Mesendoderm (in vitro differentiated cells): Measurements from ENCODE around the gene LRRC56.
"Not testable (repeated sequence)": the region's sequence is repeated elsewhere in the genome, so short reads cannot be mapped to it uniquely, and the experiment has no call there.

Experiments
- DNase-seq: peaks from one replicate; pipeline ENCODE4 v3.0.0; 2013
- H2AK5ac ChIP-seq: 2 replicates; pipeline ENCODE4 v1.6.1; 2013; ENCODE audit warnings: low read length, inconsistent platforms
- H2BK120ac ChIP-seq: 2 replicates; pipeline ENCODE4 v1.6.1; 2013; ENCODE audit warnings: low read depth, mild to moderate bottlenecking, low read length, moderate library complexity, mixed read lengths
- H2BK15ac ChIP-seq: replicated peaks from 2 replicates; pipeline ENCODE4 v1.6.1; 2013; ENCODE audit warnings: low read depth, mild to moderate bottlenecking, moderate library complexity
- H2BK5ac ChIP-seq: 2 replicates; pipeline ENCODE4 v1.6.1; 2013; ENCODE audit warnings: low read length, inconsistent platforms
- H3K18ac ChIP-seq: 2 replicates; pipeline ENCODE4 v1.6.1; 2013; ENCODE audit warnings: mild to moderate bottlenecking, low read length, mixed read lengths
- H3K23ac ChIP-seq: one replicate; pipeline ENCODE4 v1.6.1; 2013; ENCODE audit warnings: low read length
- H3K27ac ChIP-seq: 2 replicates; pipeline ENCODE4 v1.5.1; 2013; ENCODE audit warnings: low read depth, mild to moderate bottlenecking, inconsistent platforms, low read length, moderate library complexity
- H3K27me3 ChIP-seq: 2 replicates; pipeline ENCODE4 v1.6.1; 2013; ENCODE audit warnings: low read length, control low read depth, mild to moderate bottlenecking, inconsistent platforms; ENCODE audit not compliant: insufficient read depth, poor library complexity
- H3K36me3 ChIP-seq: 2 replicates; pipeline ENCODE4 v1.6.1; 2013; ENCODE audit warnings: low read length, inconsistent platforms; ENCODE audit not compliant: control insufficient read depth, insufficient read depth
- H3K4ac ChIP-seq: one replicate; pipeline ENCODE4 v1.6.1; 2013; ENCODE audit warnings: low read depth, mild to moderate bottlenecking, low read length, moderate library complexity
- H3K4me1 ChIP-seq: 2 replicates; pipeline ENCODE4 v1.6.1; 2013; ENCODE audit warnings: low read depth, low read length, inconsistent platforms; ENCODE audit not compliant: control insufficient read depth
- H3K4me2 ChIP-seq: 2 replicates; pipeline ENCODE4 v1.6.1; 2013; ENCODE audit warnings: low read length
- H3K4me3 ChIP-seq: 2 replicates; pipeline ENCODE4 v1.5.1; 2013; ENCODE audit warnings: mild to moderate bottlenecking, low read length
- H3K56ac ChIP-seq: one replicate; pipeline ENCODE4 v1.6.1; 2013; ENCODE audit warnings: low read length
- H3K79me1 ChIP-seq: 2 replicates; pipeline ENCODE4 v1.6.1; 2013; ENCODE audit warnings: low read length, inconsistent platforms
- H3K79me2 ChIP-seq: 2 replicates; pipeline ENCODE4 v1.6.1; 2013; ENCODE audit warnings: mild to moderate bottlenecking, low read length; ENCODE audit not compliant: control insufficient read depth, insufficient read depth
- H3K9ac ChIP-seq: 2 replicates; pipeline ENCODE4 v1.6.1; 2013; ENCODE audit warnings: low read length, inconsistent platforms
- H4K5ac ChIP-seq: one replicate; pipeline ENCODE4 v1.6.1; 2013; ENCODE audit warnings: low read length
- H4K8ac ChIP-seq: one replicate; pipeline ENCODE4 v1.6.1; 2013; ENCODE audit warnings: low read depth, mild to moderate bottlenecking, control low read depth, low read length, moderate library complexity
- WGBS: extraction: QIAGEN DNeasy Blood & Tissue Kit; methylation state at CpG from one replicate; pipeline ENCODE4 v1.1.7; 2013; ENCODE audit warnings: low lambda C conversion rate, missing lambda C conversion rate; ENCODE audit not compliant: insufficient coverage; ENCODE audit errors: extremely low coverage; 5-methylcytosine and 5-hydroxymethylcytosine counted together

The LRRC56 gene

DNA sequence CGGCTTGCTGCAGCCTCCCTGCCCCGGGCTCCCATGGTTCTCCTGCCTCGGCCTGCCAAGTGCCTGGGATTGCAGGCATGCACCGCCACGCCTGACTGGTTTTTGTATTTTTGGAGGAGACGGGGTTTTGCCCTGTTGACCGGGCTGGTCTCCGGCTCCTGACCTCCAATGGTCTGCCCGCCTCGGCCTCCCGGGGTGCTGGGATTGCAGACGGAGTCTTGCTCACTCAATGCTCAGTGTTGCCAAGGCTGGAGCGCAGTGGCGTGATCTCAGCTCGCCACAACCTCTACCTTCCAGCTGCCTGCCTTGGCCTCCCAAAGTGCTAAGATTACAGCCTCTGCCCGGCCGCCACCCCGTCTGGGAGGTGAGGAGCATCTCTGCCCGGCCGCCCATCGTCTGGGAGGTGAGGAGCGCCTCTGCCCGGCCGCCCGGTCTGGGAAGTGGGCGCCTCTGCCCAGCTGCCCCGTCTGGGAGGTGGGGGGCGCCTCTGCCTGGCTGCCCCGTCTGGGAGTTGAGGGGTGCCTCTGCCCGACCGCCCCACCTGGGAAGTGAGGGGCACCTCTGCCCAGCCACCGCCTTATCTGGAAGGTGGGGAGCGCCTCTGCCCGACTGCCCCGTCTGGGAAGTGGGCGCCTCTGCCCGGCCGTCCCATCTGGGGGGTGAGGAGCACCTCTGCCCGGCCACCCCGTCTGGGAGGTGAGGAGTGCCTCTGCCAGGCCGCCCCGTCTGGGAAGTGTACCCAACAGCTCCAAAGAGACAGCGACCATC, 20.2 kb upstream of the LRRC56 start:
- not testable (repeated sequence) for H3K27me3 ChIP-seq, H2BK5ac ChIP-seq, H4K8ac ChIP-seq, H3K9ac ChIP-seq, H3K4ac ChIP-seq, DNase-seq, H3K4me1 ChIP-seq, H2BK120ac ChIP-seq, H2BK15ac ChIP-seq, H3K36me3 ChIP-seq, H3K23ac ChIP-seq, H4K5ac ChIP-seq, H3K56ac ChIP-seq, H3K4me2 ChIP-seq, H3K18ac ChIP-seq, H3K27ac ChIP-seq, H3K4me3 ChIP-seq, H3K79me2 ChIP-seq, H3K79me1 ChIP-seq, H2AK5ac ChIP-seq
- no CpG with 5 or more reads among the region's 43 CpGs for WGBS

DNA sequence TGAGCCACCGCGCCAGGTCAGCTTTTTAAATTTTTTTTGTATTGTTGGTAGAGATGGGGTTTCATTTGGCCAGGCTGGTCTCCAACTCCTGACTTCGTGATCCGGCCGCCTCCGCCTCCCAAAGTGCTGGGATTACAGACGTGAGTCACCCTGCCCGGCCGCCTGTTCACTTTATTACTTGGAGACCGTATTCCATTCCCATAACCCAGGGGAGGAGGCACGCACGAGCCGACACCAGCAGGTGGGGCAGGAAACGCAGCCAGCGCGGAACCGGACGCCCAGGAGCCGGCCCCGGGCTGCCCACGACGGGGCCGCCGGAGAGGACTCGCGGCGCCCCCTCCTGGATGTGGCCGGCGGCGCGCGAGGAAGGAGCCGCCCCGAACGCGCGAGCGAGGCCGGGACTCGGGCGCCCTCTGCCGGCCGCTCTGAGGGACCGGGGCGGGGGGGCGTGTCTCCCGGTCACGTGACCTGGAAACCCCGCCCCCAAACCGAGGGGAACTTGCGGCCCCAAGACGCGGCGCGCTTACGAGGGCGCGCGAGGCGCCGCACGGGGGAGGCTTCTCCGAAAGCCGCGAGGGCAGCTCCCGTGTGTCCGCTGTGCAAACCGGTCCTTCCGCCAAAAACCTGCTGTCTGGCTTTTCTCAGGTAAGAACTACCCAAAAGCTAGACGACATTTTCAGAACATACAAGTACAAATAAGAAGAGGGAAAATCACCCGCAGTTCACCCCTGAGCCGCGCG, 18.7 kb upstream of the LRRC56 start:
- Histone ChIP-seq H3K9ac (no peak overlapping the region), H3K27ac (no peak overlapping the region), H3K4me2 (no peak overlapping the region), H2BK5ac (no peak overlapping the region), H3K4ac (no peak overlapping the region), H3K79me1 (no peaks in the 10 kb centered on the region), H3K36me3 (no peaks in the 10 kb centered on the region), H3K4me1 (no peaks in the 10 kb centered on the region), H3K23ac (no peak overlapping the region), H4K8ac (peak overlapping the region; percentile 6), H2AK5ac (no peak overlapping the region), H2BK120ac (no peak overlapping the region), H3K4me3 (no peak overlapping the region), H3K56ac (no peak overlapping the region), H2BK15ac (no peak overlapping the region), H3K79me2 (no peaks in the 10 kb centered on the region), H3K18ac (no peak overlapping the region), H4K5ac (no peak overlapping the region), H3K27me3 (no peaks in the 10 kb centered on the region)
- peak; percentile 87 for DNase-seq
- no CpG with 5 or more reads among the region's 74 CpGs for WGBS

DNA sequence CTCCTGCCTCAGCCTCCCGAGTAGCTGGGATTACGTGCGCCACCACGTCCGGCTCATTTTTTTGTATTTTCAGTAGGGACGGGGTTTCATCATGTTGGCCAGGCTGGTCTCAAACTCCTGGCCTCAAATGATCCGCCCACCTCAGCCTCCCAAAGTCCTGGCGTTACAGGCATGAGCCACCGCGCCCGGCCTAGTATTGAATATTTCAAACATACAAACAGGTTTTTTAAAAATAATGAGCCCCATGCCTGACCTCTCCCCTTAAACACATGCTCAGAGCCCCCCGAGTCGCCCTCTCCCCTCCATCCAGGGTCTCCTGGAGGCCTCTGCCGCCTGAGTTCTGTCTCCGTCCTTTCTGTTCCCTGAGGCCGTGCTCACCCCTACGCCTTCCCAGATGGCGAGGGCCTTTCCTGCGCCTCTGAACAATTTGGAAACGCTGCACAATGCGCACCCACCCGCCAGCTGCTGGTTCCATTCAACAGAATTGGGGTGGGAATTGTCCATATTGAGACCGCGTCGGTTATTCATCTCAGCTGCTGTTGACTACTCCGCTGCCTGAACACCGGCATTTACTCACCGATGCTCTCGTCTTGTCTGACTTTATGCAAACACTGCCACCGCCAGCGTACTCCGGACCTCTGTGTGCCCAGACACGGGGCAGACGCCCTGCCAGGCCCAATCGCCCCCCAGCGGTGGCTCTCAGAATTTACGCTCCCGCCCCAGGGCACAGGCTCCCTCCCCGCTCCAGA, 16.7 kb upstream of the LRRC56 start:
- H3K4me1 ChIP-seq = no peaks in the 10 kb centered on the region
- no peak overlapping the region for H3K9ac ChIP-seq
- no peak overlapping the region for H3K4me3 ChIP-seq
- H2BK120ac ChIP-seq = no peak overlapping the region
- no peak overlapping the region for H4K5ac ChIP-seq
- no peak overlapping the region for H3K4me2 ChIP-seq
- no peaks in the 10 kb centered on the region for H3K27me3 ChIP-seq
- no peak overlapping the region for H2AK5ac ChIP-seq
- no peak overlapping the region for H3K4ac ChIP-seq
- no peak for DNase-seq
- no peaks in the 10 kb centered on the region for H3K36me3 ChIP-seq
- no peak overlapping the region for H4K8ac ChIP-seq
- H2BK15ac ChIP-seq = no peak overlapping the region
- no CpG with 5 or more reads among the region's 39 CpGs for WGBS
- H3K79me2 ChIP-seq = no peaks in the 10 kb centered on the region
- H2BK5ac ChIP-seq = no peak overlapping the region
- no peak overlapping the region for H3K27ac ChIP-seq
- no peak overlapping the region for H3K18ac ChIP-seq
- H3K79me1 ChIP-seq = no peaks in the 10 kb centered on the region
- H3K56ac ChIP-seq = no peak overlapping the region
- H3K23ac ChIP-seq = no peak overlapping the region

DNA sequence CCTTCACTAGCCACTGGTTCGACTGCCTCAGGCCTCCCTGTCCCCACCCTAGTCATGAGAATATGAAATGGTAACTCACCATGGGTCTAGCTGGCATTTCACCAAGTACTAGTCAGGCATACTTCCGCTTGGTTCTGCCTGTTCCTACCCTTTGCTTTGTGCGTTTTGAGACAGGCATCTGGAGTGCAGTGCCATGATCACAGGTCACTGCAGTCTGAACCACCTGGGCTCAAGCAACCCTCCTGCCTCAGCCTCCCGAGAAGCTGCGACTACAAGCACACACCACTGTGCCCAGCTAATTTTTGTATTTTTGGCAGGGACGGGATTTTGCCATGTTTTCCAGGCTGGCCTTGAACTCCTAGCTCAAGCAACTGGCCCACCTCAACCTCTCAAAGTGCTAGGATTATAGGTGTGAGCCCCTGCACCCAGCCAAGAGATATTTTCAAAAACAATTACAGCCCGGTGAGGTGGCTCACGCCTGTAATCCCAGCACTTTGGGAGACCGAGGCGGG, 16.1 kb upstream of the LRRC56 start:
- H3K79me2 ChIP-seq = no peaks in the 10 kb centered on the region
- H4K8ac ChIP-seq = no peak overlapping the region
- H3K18ac ChIP-seq = no peak overlapping the region
- no CpG with 5 or more reads among the region's 10 CpGs for WGBS
- H3K4ac ChIP-seq = no peak overlapping the region
- H3K56ac ChIP-seq = no peak overlapping the region
- no peaks in the 10 kb centered on the region for H3K4me1 ChIP-seq
- H3K4me2 ChIP-seq = no peak overlapping the region
- no peaks in the 10 kb centered on the region for H3K36me3 ChIP-seq
- H3K27me3 ChIP-seq = no peaks in the 10 kb centered on the region
- no peak overlapping the region for H2BK120ac ChIP-seq
- H4K5ac ChIP-seq = no peak overlapping the region
- no peak overlapping the region for H3K4me3 ChIP-seq
- H2BK5ac ChIP-seq = no peak overlapping the region
- no peak overlapping the region for H2BK15ac ChIP-seq
- no peak overlapping the region for H3K23ac ChIP-seq
- H3K27ac ChIP-seq = no peak overlapping the region
- no peak overlapping the region for H3K9ac ChIP-seq
- DNase-seq = no peak
- no peaks in the 10 kb centered on the region for H3K79me1 ChIP-seq
- H2AK5ac ChIP-seq = no peak overlapping the region

DNA sequence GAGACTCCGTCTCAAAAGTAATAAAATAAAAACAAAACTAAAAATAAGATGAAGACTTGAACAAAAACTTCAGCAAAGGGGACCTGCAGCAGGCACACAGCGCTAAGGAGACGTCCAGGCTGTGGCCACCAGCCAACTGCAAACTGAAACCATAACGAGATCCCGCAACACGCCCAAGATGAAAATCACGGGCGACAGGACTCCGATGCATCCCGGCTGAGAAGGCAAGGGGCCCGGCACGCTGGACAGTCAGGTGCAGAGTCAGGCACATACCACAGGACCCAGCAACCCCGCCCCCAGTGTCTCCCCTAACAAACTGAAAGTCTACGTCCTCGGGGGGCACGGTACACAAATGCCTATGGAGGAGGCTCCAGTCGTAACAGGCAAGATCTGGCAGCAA, 11.1 kb upstream of the LRRC56 start:
- Histone ChIP-seq H3K36me3 (no peaks in the 10 kb centered on the region), H3K27ac (no peak overlapping the region), H3K9ac (no peak overlapping the region), H3K23ac (no peak overlapping the region), H2BK120ac (no peak overlapping the region), H2BK5ac (no peak overlapping the region), H3K79me1 (no peaks in the 10 kb centered on the region), H3K79me2 (no peaks in the 10 kb centered on the region), H2BK15ac (no peak overlapping the region), H3K4me2 (no peak overlapping the region), H2AK5ac (no peak overlapping the region), H3K18ac (no peak overlapping the region), H3K56ac (no peak overlapping the region), H4K8ac (no peak overlapping the region), H4K5ac (no peak overlapping the region), H3K4me1 (no peaks in the 10 kb centered on the region), H3K27me3 (no peaks in the 10 kb centered on the region), H3K4me3 (no peak overlapping the region), H3K4ac (no peak overlapping the region)
- WGBS = no CpG with 5 or more reads among the region's 17 CpGs
- no peak for DNase-seq
